GM23338 (cell line): ENCODE data around the gene LTBR. TPM values are rescaled to one million over a fixed set of nuclear protein-coding genes. Genes with fewer than 3 reads are reported as not detected.

Experiments
- ATAC-seq: fragments of 200-7000 bp; cut with Tn5 transposase; 3 replicates; pipeline ENCODE4 v1.9.1; 2020
- DNase-seq: peaks from one replicate; pipeline ENCODE4 v3.0.0-alpha.2; 2015; ENCODE audit warnings: low spot score
- H2AFZ ChIP-seq: fragments of 200-600 bp; sonication (generic); 2 replicates; pipeline ENCODE4 v1.8.0; 2016; ENCODE audit warnings: antibody characterized with exemption, mild to moderate bottlenecking, moderate library complexity
- H3F3A ChIP-seq: fragments of 200-600 bp; sonication (generic); replicated peaks from 2 replicates; pipeline ENCODE4 v1.8.0; 2017; ENCODE audit warnings: antibody characterized with exemption, mixed run types, low read depth
- H3K27ac ChIP-seq: fragments of 200-600 bp; sonication (generic); 2 replicates; pipeline ENCODE4 v1.6.1; 2016; ENCODE audit warnings: low read depth
- H3K27me3 ChIP-seq: fragments of 200-600 bp; sonication (generic); 2 replicates; pipeline ENCODE4 v1.8.0; 2016; ENCODE audit warnings: mild to moderate bottlenecking, mixed run types, moderate library complexity; ENCODE audit not compliant: insufficient read depth
- H3K36me3 ChIP-seq: fragments of 200-600 bp; sonication (generic); 2 replicates; pipeline ENCODE4 v1.8.0; 2016; ENCODE audit warnings: mild to moderate bottlenecking; ENCODE audit not compliant: insufficient read depth
- H3K4me1 ChIP-seq: fragments of 200-600 bp; sonication (generic); 2 replicates; pipeline ENCODE4 v1.8.0; 2016; ENCODE audit warnings: mild to moderate bottlenecking, moderate library complexity; ENCODE audit not compliant: insufficient read depth
- H3K4me2 ChIP-seq: fragments of 200-600 bp; sonication (generic); 2 replicates; pipeline ENCODE4 v1.7.1; 2017; ENCODE audit warnings: mixed run types
- H3K4me3 ChIP-seq: fragments of 200-600 bp; sonication (generic); 2 replicates; pipeline ENCODE4 v1.6.1; 2016; ENCODE audit warnings: mixed run types
- H3K79me2 ChIP-seq: fragments of 200-600 bp; sonication (generic); replicated peaks from 2 replicates; pipeline ENCODE4 v1.8.0; 2017; ENCODE audit warnings: mild to moderate bottlenecking; ENCODE audit not compliant: insufficient read depth
- H3K9me2 ChIP-seq: fragments of 200-600 bp; sonication (generic); 2 replicates; pipeline ENCODE4 v1.8.0; 2017; ENCODE audit not compliant: insufficient read depth
- H4K20me1 ChIP-seq: fragments of 200-600 bp; sonication (generic); replicated peaks from 2 replicates; pipeline ENCODE4 v1.8.0; 2017; ENCODE audit warnings: mild to moderate bottlenecking; ENCODE audit not compliant: insufficient read depth
- H3K27ac Mint-ChIP-seq: 2 replicates; pipeline ENCODE4 v1.8.0; 2020; ENCODE audit warnings: inconsistent platforms, mild to moderate bottlenecking, moderate library complexity, mixed read lengths
- H3K27me3 Mint-ChIP-seq: 3 replicates; pipeline ENCODE4 v1.8.0; 2022; ENCODE audit warnings: low read depth, mild to moderate bottlenecking, moderate library complexity, mixed read lengths, inconsistent platforms; ENCODE audit not compliant: insufficient read depth, poor library complexity
- H3K36me3 Mint-ChIP-seq: 3 replicates; pipeline ENCODE4 v1.8.0; 2021; ENCODE audit warnings: low read depth, mild to moderate bottlenecking, inconsistent platforms, moderate library complexity, mixed read lengths
- H3K4me1 Mint-ChIP-seq: 3 replicates; pipeline ENCODE4 v1.8.0; 2020; ENCODE audit warnings: mild to moderate bottlenecking, inconsistent platforms, mixed read lengths
- H3K4me3 Mint-ChIP-seq: 3 replicates; pipeline ENCODE4 v1.8.0; 2021; ENCODE audit warnings: moderate library complexity, mild to moderate bottlenecking, inconsistent platforms, mixed read lengths
- H3K9me3 Mint-ChIP-seq: 3 replicates; pipeline ENCODE4 v1.8.0; 2020; ENCODE audit warnings: moderate library complexity, mild to moderate bottlenecking, inconsistent platforms, mixed read lengths
- CREB1 ChIP-seq: fragments of 250-450 bp; sonication (Bioruptor Pico); IDR thresholded peaks from 2 replicates; pipeline ENCODE4 v1.5.0; 2020; ENCODE audit warnings: low read depth, mild to moderate bottlenecking, moderate library complexity
- CTCF ChIP-seq, 2 experiments: fragments of 200-600 bp in 1 of 2; sonication (generic) in 1 of 2; conservative IDR thresholded peaks; 2 replicates each; pipeline versions ENCODE4 v1.5.1 to v1.6.1; 2016 to 2017; ENCODE audit warnings: antibody characterized with exemption in 2 of 2, low read depth in 2 of 2, mild to moderate bottlenecking in 2 of 2, moderate library complexity in 1 of 2
- ETS1 ChIP-seq: IDR thresholded peaks from 2 replicates; pipeline ENCODE4 v1.6.1; 2016; ENCODE audit warnings: antibody characterized with exemption
- EZH2 ChIP-seq: fragments of 200-600 bp; sonication (generic); IDR thresholded peaks from one replicate; pipeline ENCODE4 v1.8.0; 2017; ENCODE audit warnings: antibody characterized with exemption, mild to moderate bottlenecking, low read depth; ENCODE audit not compliant: unreplicated experiment
- EZH2phosphoT487 ChIP-seq: fragments of 200-600 bp; sonication (generic); IDR thresholded peaks from one replicate; pipeline ENCODE4 v1.8.1; 2018; ENCODE audit warnings: antibody characterized with exemption; ENCODE audit not compliant: unreplicated experiment
- JUNB ChIP-seq: IDR thresholded peaks from one replicate; pipeline ENCODE4 v1.6.1; 2016; ENCODE audit warnings: antibody characterized with exemption; ENCODE audit not compliant: unreplicated experiment
- NANOG ChIP-seq: IDR thresholded peaks from 2 replicates; pipeline ENCODE4 v1.6.1; 2016; ENCODE audit warnings: antibody characterized with exemption, borderline replicate concordance
- POLR2AphosphoS5 ChIP-seq: IDR thresholded peaks from 2 replicates; pipeline ENCODE4 v1.6.1; 2016; ENCODE audit warnings: antibody characterized with exemption, low read depth
- REST ChIP-seq: IDR thresholded peaks from one replicate; pipeline ENCODE4 v1.6.1; 2018; ENCODE audit warnings: antibody characterized with exemption; ENCODE audit not compliant: unreplicated experiment
- STAT1 ChIP-seq: IDR thresholded peaks from one replicate; pipeline ENCODE4 v1.6.1; 2016; ENCODE audit warnings: antibody characterized with exemption; ENCODE audit not compliant: unreplicated experiment
- ZNF114 ChIP-seq: fragments of 250-450 bp; sonication (Bioruptor Pico); IDR thresholded peaks from 2 replicates; pipeline ENCODE4 v1.5.0; 2020; ENCODE audit warnings: mild to moderate bottlenecking, moderate library complexity
- ZNF331 ChIP-seq: fragments of 250-450 bp; sonication (Bioruptor Pico); IDR thresholded peaks from 2 replicates; pipeline ENCODE4 v1.5.0; 2020; ENCODE audit warnings: low read depth, mild to moderate bottlenecking, moderate library complexity
- ZNF462 ChIP-seq: fragments of 250-450 bp; sonication (Bioruptor Pico); IDR thresholded peaks from 2 replicates; pipeline ENCODE4 v1.5.0; 2020; ENCODE audit warnings: mild to moderate bottlenecking, moderate library complexity
- polyA plus RNA-seq: library from polyadenylated mRNA; unstranded; fragments of >200 nt; fragmentation: Nextera tagmentation; extraction: Ambion mirVana; gene quantifications from 2 replicates; pipeline ENCODE4 v1.2.1, GENCODE V29; 2016
- total RNA-seq: library from RNA; depleted of rRNA; stranded (reverse); fragments of >200 nt; shearing (Covaris generic); gene quantifications from 2 replicates; pipeline ENCODE4 v1.2.3, GENCODE V29; 2014

The LTBR gene
- total and polyA plus RNA-seq, 2 experiments from 2014 or later: 6.1 to 6.8 TPM

GRCh38 chr12:6426882-6427671 is 43.1 kb downstream of the LTBR start:
- Histone ChIP-seq H3K4me2 (no peak overlapping the region), H3K4me3 (no peak overlapping the region), H3K27me3 (no peaks in the 10 kb centered on the region), H3K4me1 (no peaks in the 10 kb centered on the region), H3K9me2 (no peaks in the 10 kb centered on the region), H2AFZ (no peak overlapping the region), H3K79me2 (no peaks in the 10 kb centered on the region), H4K20me1 (no peaks in the 10 kb centered on the region), H3F3A (no peaks in the 10 kb centered on the region), H3K27ac (no peak overlapping the region), H3K36me3 (no peaks in the 10 kb centered on the region)
- TF ChIP-seq ZNF462 (CRISPR knock-in tag): no peak
- TF ChIP-seq ZNF331 (CRISPR knock-in tag): no peak
- TF ChIP-seq NANOG: no peak
- no peak for TF ChIP-seq ZNF114 (CRISPR knock-in tag)
- TF ChIP-seq CREB1 (CRISPR knock-in tag): no peak
- no peak for TF ChIP-seq POLR2AphosphoS5
- no peak for TF ChIP-seq JUNB
- TF ChIP-seq ETS1: no peak
- TF ChIP-seq EZH2phosphoT487: no peak
- TF ChIP-seq EZH2: no peak
- TF ChIP-seq STAT1: no peak
- TF ChIP-seq REST: no peak
- TF ChIP-seq CTCF (conservative IDR thresholded peaks at IDR 0.05; ENCODE audit: low read depth in 2 of 2): no peak
- Mint-ChIP-seq H3K4me1 (peaks cover 15% of the 10 kb centered on the region; the same call in 2 of the 3 replicates), H3K36me3 (no peaks in the 10 kb centered on the region), H3K9me3 (no peaks in the 10 kb centered on the region), H3K27me3 (peaks cover 6% of the 10 kb centered on the region), H3K4me3 (no peak overlapping the region), H3K27ac (no peak overlapping the region)
- DNase-seq (no peak), ATAC-seq (no peak)
